Breast epithelium (tissue), 4 donors: ENCODE measurements around the gene LMTK2. TPM values are rescaled to one million over a fixed set of nuclear protein-coding genes. Genes with fewer than 3 reads are reported as not detected.

Experiments
- DNase-seq, 2 donors: peaks; one replicate each; pipeline ENCODE4 v3.0.0-alpha.2; 2019; ENCODE audit warnings: low spot score in 2 of 2
- H3K27ac ChIP-seq, 2 donors: fragments of 200-600 bp; sonication (generic) in 1 of 2; one replicate each; pipeline ENCODE4 v1.5.1; 2016 to 2019; ENCODE audit warnings: mild to moderate bottlenecking in 1 of 2
- H3K27me3 ChIP-seq, 2 donors: fragments of 200-600 bp; sonication (generic) in 1 of 2; one replicate each; pipeline versions ENCODE4 v1.5.1 to v1.6.0; 2017 to 2019; ENCODE audit warnings: control low read depth in 1 of 2, mild to moderate bottlenecking in 1 of 2
- H3K36me3 ChIP-seq: fragments of 200-600 bp; one replicate; pipeline ENCODE4 v1.5.1; 2019
- H3K4me1 ChIP-seq, 2 donors: fragments of 200-600 bp; sonication (generic); one replicate each; pipeline ENCODE4 v1.5.1; 2016 to 2019; ENCODE audit warnings: control low read depth in 1 of 2
- H3K4me3 ChIP-seq, 3 donors: fragments of 200-600 bp; sonication (generic); 1 replicate in 2 of 3; 2 replicates in 1 of 3; pipeline ENCODE4 v1.5.1; 2016 to 2019; ENCODE audit warnings: mild to moderate bottlenecking in 3 of 3, moderate library complexity in 2 of 3
- H3K9me3 ChIP-seq, 2 donors: fragments of 200-600 bp; sonication (generic) in 1 of 2; one replicate each; pipeline ENCODE4 v1.5.1; 2016 to 2019; ENCODE audit warnings: control low read depth in 1 of 2
- POLR2A ChIP-seq: fragments of 450-650 bp; IDR thresholded peaks from one replicate; pipeline ENCODE4 v1.6.1; 2016; ENCODE audit warnings: antibody characterized with exemption, mild to moderate bottlenecking, moderate library complexity
- POLR2AphosphoS5 ChIP-seq, 3 donors: sonication (generic); formaldehyde crosslinking; IDR thresholded peaks; one replicate each; pipeline ENCODE4 v1.6.1; 2017; ENCODE audit warnings: antibody characterized with exemption in 3 of 3
- intact Hi-C: fragments of 100-400 bp; cut with DNase I; formaldehyde crosslinking; loops from one replicate; pipeline ENCODE4 v1.15.1; 2023; ENCODE audit warnings: low total_unique reads
- total RNA-seq, 3 donors: library from RNA; depleted of rRNA; stranded (reverse); fragments of >200 nt; gene quantifications; one replicate each; pipeline ENCODE4 v1.1.0, GENCODE V29; 2016
- TF ChIP-seq, protein P1 (sequence below), 3 donors: fragments of 450-650 bp; IDR thresholded peaks; one replicate each; pipeline ENCODE4 v1.5.1; 2016 to 2017; ENCODE audit warnings: antibody characterized with exemption in 3 of 3, mild to moderate bottlenecking in 3 of 3, moderate library complexity in 3 of 3

The LMTK2 gene
- total RNA-seq, 3 donors from 2014 or later, result 9.4 to 16.7 (median 14.1) TPM

DNA sequence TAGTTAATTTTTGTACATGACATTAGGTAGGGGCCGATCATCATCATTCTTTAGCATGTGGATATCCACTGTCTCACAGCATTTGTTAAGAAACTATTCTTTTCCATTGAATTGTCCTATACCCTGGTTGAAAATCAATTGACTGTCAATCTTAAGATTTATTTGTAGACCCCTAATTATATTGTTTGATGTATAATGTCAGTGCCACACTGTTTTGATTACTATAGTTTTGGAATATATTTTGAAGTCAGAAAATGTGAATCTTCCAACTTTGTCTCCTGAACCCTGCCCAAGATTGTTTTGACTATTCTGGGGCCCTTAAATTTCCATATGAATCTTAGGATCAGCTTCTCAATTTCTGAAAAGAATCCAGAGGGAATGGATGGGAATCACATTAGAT, 6.6 kb upstream of the LMTK2 start:
- no peak for TF ChIP-seq POLR2A
- TF ChIP-seq POLR2AphosphoS5 (IDR thresholded peaks at IDR 0.05), result no peak
- TF ChIP-seq, protein P1, sequence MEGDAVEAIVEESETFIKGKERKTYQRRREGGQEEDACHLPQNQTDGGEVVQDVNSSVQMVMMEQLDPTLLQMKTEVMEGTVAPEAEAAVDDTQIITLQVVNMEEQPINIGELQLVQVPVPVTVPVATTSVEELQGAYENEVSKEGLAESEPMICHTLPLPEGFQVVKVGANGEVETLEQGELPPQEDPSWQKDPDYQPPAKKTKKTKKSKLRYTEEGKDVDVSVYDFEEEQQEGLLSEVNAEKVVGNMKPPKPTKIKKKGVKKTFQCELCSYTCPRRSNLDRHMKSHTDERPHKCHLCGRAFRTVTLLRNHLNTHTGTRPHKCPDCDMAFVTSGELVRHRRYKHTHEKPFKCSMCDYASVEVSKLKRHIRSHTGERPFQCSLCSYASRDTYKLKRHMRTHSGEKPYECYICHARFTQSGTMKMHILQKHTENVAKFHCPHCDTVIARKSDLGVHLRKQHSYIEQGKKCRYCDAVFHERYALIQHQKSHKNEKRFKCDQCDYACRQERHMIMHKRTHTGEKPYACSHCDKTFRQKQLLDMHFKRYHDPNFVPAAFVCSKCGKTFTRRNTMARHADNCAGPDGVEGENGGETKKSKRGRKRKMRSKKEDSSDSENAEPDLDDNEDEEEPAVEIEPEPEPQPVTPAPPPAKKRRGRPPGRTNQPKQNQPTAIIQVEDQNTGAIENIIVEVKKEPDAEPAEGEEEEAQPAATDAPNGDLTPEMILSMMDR (IDR thresholded peaks at IDR 0.05), result no peak
- no peaks in the 10 kb centered on the region for H3K4me1 ChIP-seq
- no peaks in the 10 kb centered on the region for H3K27me3 ChIP-seq
- no peak overlapping the region for H3K27ac ChIP-seq
- no peak for DNase-seq
- intact Hi-C loops, result no loop called here
- H3K4me3 ChIP-seq, result no peak overlapping the region
- H3K9me3 ChIP-seq, result peaks cover 4 to 47% of the 10 kb centered on the region in 2 donors
- no peaks in the 10 kb centered on the region for H3K36me3 ChIP-seq

DNA sequence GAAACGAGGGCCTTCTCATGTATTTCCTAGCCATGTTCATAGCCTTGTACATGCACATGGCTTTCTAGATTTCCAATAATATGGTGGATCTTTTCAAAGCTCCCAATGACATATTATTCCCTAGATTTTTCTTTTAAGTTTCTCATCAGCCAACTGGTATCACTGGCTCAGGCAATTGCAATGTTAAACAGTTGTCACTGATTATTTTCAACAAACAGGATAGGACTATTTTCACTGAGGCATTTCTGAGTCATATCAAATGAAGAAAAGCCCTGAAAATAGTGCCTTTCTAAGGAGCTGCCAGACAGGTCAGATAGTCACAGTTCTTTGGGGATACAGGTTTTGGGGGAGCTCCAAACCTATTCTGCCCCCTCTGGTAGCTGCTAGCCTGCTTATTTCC, 4.5 kb upstream of the LMTK2 start:
- intact Hi-C loops, result no loop called here
- no peak for TF ChIP-seq POLR2AphosphoS5 (IDR thresholded peaks at IDR 0.05)
- TF ChIP-seq POLR2A, result no peak
- TF ChIP-seq, protein P1 (IDR thresholded peaks at IDR 0.05), result no peak
- Histone ChIP-seq H3K36me3 (no peaks in the 10 kb centered on the region), H3K4me3 (no peak overlapping the region), H3K9me3 (peaks cover 2 to 27% of the 10 kb centered on the region in 2 donors), H3K27me3 (no peaks in the 10 kb centered on the region), H3K4me1 (no peaks in the 10 kb centered on the region), H3K27ac (no peak overlapping the region)
- DNase-seq, result no peak

DNA sequence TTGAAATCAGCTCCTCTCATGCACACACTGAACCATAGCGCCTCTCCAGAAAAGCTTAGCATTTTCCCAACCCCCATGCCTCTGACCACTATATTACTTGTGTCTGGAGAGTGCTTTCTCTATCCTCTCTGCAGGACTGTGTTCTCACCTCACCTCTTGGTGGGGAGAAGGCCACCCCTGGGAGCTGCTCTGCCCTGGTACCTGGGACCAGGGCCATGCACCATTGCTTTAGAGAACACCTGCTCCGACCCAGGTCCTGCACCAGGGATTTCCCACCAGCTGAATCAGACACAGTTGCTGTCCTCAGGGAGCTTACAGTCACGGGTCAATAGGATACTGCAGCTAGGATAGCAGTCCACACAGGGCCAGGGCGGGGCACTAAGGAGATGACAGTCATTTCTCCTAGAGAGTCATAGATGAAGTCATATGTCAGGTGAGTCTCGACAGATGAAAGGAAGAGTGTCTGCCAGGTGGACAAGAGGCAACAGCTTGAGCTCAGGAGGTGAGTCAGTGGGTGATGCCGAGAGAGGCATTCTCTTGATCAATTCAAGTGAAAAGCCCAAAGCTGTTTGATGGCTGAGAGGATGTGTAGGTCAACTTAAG, 619 bp upstream of the LMTK2 start:
- Histone ChIP-seq H3K9me3 (peaks cover 0 to 9% of the 10 kb centered on the region in 2 donors), H3K36me3 (no peaks in the 10 kb centered on the region), H3K4me1 (no peaks in the 10 kb centered on the region), H3K27ac (no peak overlapping the region), H3K4me3 (peak overlapping the region in 2 of 3 donors; percentile 96 to 99), H3K27me3 (no peaks in the 10 kb centered on the region)
- intact Hi-C loops, result no loop called here
- no peak for DNase-seq
- TF ChIP-seq, protein P1 (IDR thresholded peaks at IDR 0.05), result no peak
- TF ChIP-seq POLR2AphosphoS5 (IDR thresholded peaks at IDR 0.05), result no peak
- no peak for TF ChIP-seq POLR2A

DNA sequence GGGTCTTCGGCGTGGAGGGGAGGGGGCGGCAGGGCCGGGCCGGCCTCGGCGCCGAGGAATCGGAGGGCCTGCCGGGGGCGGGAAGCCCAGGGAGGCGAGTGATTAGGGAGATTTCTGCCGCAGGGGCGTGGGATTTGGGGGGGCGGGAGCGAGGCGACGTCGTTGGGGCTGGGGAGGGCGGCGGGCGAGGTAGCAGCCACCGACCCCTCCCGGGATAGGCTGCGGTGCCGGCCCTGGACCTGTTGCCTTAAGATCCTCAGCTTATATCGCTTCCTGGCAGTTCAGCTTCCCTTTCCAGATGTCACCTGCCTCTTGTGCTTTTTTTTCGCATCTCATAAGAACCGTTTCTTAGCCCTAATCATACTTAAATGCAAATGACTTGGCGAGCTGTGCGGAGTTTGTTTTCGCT, 655 bp downstream of the LMTK2 start:
- DNase-seq, result no peak
- Histone ChIP-seq H3K27me3 (no peaks in the 10 kb centered on the region), H3K27ac (peak overlapping the region; percentile 86 to 89), H3K4me1 (no peaks in the 10 kb centered on the region), H3K4me3 (peak overlapping the region; percentile 94 to 99 (median 96)), H3K9me3 (peaks cover 0 to 2% of the 10 kb centered on the region in 2 donors), H3K36me3 (no peaks in the 10 kb centered on the region)
- no peak for TF ChIP-seq POLR2AphosphoS5 (IDR thresholded peaks at IDR 0.05)
- TF ChIP-seq, protein P1 (IDR thresholded peaks at IDR 0.05), result no peak
- no peak for TF ChIP-seq POLR2A
- intact Hi-C loops, result no loop called here

DNA sequence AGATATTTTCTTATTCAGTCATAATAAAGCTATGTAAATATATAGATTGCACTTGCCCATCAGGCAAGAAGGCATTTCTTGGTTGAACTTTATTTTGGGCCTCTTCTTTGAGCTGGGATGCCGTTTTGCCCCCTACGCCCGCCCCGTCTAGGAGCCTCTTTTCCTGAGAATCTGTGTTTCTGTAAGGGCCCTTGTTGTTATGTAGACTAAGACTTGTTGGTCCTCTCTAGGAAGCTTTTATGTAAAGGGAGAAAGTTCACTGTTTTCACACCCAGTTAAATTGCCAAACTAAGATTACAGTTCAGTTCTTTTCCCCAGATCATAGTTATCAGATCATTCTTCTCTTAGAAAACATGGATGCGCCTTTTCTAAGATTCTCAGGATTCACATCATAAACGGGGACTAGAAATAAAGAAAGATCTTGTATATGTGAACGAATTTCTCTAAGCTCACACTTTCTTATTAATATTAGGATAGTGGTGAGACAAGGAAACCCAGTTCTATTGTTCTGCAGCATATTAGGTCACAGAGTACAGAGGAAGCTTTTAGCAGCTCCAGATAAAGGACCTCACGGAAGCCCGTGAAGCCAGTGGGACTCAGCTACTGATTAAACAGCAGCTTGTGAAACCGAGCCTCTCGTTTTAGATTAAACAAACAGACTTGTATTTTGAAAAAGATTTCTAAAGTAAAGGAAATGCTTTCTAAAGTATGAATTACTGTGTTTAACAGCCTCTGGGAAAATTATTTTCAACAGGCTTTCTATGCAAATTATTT, 3.8 kb downstream of the LMTK2 start:
- intact Hi-C loops, result no loop called here
- Histone ChIP-seq H3K4me3 (no peak overlapping the region), H3K36me3 (no peaks in the 10 kb centered on the region), H3K27me3 (no peaks in the 10 kb centered on the region), H3K4me1 (no peaks in the 10 kb centered on the region), H3K27ac (no peak overlapping the region), H3K9me3 (no peaks in the 10 kb centered on the region)
- no peak for DNase-seq
- TF ChIP-seq POLR2AphosphoS5 (IDR thresholded peaks at IDR 0.05) (no peak), POLR2A (no peak)
- TF ChIP-seq, protein P1 (IDR thresholded peaks at IDR 0.05), result no peak
